Suprapubic skin (tissue), 4 donors: ENCODE results near the gene DMGDH.

Experiments
- EP300 ChIP-seq: sonication (generic); formaldehyde crosslinking; IDR thresholded peaks from one replicate; pipeline ENCODE4 v1.6.1; 2017; ENCODE audit warnings: antibody characterized with exemption
- POLR2A ChIP-seq, 2 donors: fragments of 450-650 bp; IDR thresholded peaks; one replicate each; pipeline ENCODE4 v1.6.1; 2017; ENCODE audit warnings: antibody characterized with exemption in 2 of 2, mild to moderate bottlenecking in 2 of 2, moderate library complexity in 2 of 2
- POLR2AphosphoS5 ChIP-seq, 3 donors: sonication (generic); formaldehyde crosslinking; IDR thresholded peaks; one replicate each; pipeline ENCODE4 v1.6.1; 2017; ENCODE audit warnings: antibody characterized with exemption in 3 of 3
- TF ChIP-seq, protein P1 (sequence below), 2 donors: fragments of 200-600 bp in 1 of 2; fragments of 450-650 bp in 1 of 2; sonication (generic) in 1 of 2; IDR thresholded peaks; one replicate each; pipeline ENCODE4 v1.5.1; 2016 to 2019; ENCODE audit warnings: antibody characterized with exemption in 2 of 2, mild to moderate bottlenecking in 1 of 2, moderate library complexity in 1 of 2

DNA sequence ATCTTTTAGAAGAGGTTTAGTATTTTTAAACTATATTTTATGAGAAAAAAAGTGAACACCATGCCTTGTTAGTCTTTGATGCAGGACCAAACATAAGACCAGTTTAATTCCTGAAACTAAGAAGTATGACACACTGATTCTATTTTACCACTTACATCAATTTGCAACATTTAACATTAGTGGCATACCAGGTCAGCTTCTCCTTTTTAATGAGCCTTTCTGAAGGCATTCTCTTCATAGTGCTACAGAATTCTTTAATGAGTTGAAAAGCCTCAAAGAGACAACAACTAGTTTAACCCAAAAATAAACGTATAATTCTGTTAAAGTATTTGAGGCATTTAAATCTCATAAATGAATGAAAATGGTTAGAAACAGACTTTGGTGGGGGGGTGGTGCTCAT, 112.6 kb downstream of the DMGDH start:
- TF ChIP-seq, protein P1, sequence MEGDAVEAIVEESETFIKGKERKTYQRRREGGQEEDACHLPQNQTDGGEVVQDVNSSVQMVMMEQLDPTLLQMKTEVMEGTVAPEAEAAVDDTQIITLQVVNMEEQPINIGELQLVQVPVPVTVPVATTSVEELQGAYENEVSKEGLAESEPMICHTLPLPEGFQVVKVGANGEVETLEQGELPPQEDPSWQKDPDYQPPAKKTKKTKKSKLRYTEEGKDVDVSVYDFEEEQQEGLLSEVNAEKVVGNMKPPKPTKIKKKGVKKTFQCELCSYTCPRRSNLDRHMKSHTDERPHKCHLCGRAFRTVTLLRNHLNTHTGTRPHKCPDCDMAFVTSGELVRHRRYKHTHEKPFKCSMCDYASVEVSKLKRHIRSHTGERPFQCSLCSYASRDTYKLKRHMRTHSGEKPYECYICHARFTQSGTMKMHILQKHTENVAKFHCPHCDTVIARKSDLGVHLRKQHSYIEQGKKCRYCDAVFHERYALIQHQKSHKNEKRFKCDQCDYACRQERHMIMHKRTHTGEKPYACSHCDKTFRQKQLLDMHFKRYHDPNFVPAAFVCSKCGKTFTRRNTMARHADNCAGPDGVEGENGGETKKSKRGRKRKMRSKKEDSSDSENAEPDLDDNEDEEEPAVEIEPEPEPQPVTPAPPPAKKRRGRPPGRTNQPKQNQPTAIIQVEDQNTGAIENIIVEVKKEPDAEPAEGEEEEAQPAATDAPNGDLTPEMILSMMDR (IDR thresholded peaks at IDR 0.05) = no peak
- TF ChIP-seq POLR2A (IDR thresholded peaks at IDR 0.05) = no peak
- no peak for TF ChIP-seq POLR2AphosphoS5 (IDR thresholded peaks at IDR 0.05)
- no peak for TF ChIP-seq EP300
